Stomach (tissue), 4 donors: ENCODE results near the gene FGFR4.

ENCODE experiments used
- EP300 ChIP-seq: sonication (generic); formaldehyde crosslinking; IDR thresholded peaks from one replicate; pipeline ENCODE4 v1.6.1; 2017; ENCODE audit warnings: antibody characterized with exemption
- POLR2AphosphoS5 ChIP-seq, 3 donors: sonication (generic); formaldehyde crosslinking; IDR thresholded peaks; one replicate each; pipeline ENCODE4 v1.6.1; 2016; ENCODE audit warnings: antibody characterized with exemption in 3 of 3
- TF ChIP-seq, protein P1 (sequence below), 7 experiments: fragments of 450-650 bp in 4 of 7; fragments of 200-600 bp in 3 of 7; sonication (generic) in 3 of 7; IDR thresholded peaks; one replicate each; pipeline ENCODE4 v1.5.1; 2016 to 2019; ENCODE audit warnings: antibody characterized with exemption in 7 of 7, control low read depth in 2 of 7, mild to moderate bottlenecking in 1 of 7

DNA sequence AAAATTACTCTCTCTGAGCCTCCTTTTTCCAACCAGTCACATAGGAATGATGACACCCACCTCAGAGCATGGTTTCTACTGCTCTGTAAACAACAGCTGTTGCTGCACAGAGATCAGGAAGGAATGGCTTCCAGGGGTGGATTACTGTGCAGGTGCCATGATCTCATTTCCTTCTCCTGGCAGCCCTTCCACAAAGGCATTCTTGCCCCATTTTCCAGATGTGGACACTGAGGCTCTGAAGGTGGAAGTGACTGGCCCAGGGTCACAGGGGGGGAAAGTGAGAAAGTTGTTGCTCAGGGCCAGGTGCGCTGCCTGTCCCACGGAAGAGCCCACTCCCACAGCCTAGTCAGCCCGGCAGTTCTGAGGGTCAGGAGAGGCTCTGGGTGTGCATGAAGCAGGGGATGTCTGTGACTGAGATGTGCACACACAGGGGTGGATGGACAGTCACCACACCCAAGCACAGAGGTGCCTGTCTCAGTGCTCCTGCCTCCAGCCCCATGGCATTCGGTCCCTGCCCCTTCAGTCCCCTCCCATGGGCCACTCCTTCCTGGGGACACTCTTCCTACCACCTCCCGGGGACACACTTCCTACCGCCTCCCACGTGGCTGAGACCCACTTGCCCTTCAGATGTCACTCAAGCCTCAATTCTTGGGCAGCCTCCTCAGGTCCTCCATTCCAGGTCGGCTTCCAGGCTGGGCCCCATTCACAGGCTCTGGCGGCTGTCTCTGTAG, 17.0 kb downstream of the FGFR4 start:
- no peak for TF ChIP-seq EP300
- TF ChIP-seq POLR2AphosphoS5 (IDR thresholded peaks at IDR 0.05), result no peak
- TF ChIP-seq, protein P1, sequence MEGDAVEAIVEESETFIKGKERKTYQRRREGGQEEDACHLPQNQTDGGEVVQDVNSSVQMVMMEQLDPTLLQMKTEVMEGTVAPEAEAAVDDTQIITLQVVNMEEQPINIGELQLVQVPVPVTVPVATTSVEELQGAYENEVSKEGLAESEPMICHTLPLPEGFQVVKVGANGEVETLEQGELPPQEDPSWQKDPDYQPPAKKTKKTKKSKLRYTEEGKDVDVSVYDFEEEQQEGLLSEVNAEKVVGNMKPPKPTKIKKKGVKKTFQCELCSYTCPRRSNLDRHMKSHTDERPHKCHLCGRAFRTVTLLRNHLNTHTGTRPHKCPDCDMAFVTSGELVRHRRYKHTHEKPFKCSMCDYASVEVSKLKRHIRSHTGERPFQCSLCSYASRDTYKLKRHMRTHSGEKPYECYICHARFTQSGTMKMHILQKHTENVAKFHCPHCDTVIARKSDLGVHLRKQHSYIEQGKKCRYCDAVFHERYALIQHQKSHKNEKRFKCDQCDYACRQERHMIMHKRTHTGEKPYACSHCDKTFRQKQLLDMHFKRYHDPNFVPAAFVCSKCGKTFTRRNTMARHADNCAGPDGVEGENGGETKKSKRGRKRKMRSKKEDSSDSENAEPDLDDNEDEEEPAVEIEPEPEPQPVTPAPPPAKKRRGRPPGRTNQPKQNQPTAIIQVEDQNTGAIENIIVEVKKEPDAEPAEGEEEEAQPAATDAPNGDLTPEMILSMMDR (IDR thresholded peaks at IDR 0.05), result no peak
